Measurements from ENCODE around the gene IFT57.

The IFT57 gene

GRCh38 chr3:108126348-108126747 is 95.9 kb downstream of the IFT57 start:
- Histone ChIP-seq H3K27ac (ENCODE audit: low read depth, low read length) (no peak overlapping the region), H3K27me3 (ENCODE audit: control insufficient read depth, insufficient read depth, low read length) (no peaks in the 10 kb centered on the region), H3K36me3 (ENCODE audit: control insufficient read depth, insufficient read depth, low read length) (no peaks in the 10 kb centered on the region), H3K9ac (ENCODE audit: low read length) (no peak overlapping the region), H3K4me3 (ENCODE audit: low read depth, low read length) (no peak overlapping the region), H3K9me3 (ENCODE audit: control insufficient read depth, insufficient read depth, low read depth, low read length) (no peaks in the 10 kb centered on the region), H3K4me1 (ENCODE audit: control insufficient read depth, insufficient read depth, low read length) (peaks cover 5% of the 10 kb centered on the region; the same call in 1 of the 2 replicates)

GRCh38 chr3:108125550-108126071 is 96.6 kb downstream of the IFT57 start:
- H3K9me3 ChIP-seq (ENCODE audit: control insufficient read depth, insufficient read depth, low read depth, low read length) = no peaks in the 10 kb centered on the region
- H3K4me3 ChIP-seq (ENCODE audit: low read depth, low read length) = no peak overlapping the region
- H3K4me1 ChIP-seq (ENCODE audit: control insufficient read depth, insufficient read depth, low read length) = peaks cover 5% of the 10 kb centered on the region; the same call in 1 of the 2 replicates
- H3K27ac ChIP-seq (ENCODE audit: low read depth, low read length) = no peak overlapping the region
- H3K36me3 ChIP-seq (ENCODE audit: control insufficient read depth, insufficient read depth, low read length) = no peaks in the 10 kb centered on the region
- no peak overlapping the region for H3K9ac ChIP-seq (ENCODE audit: low read length)
- no peaks in the 10 kb centered on the region for H3K27me3 ChIP-seq (ENCODE audit: control insufficient read depth, insufficient read depth, low read length)

GRCh38 chr3:108125153-108125543 is 97.1 kb downstream of the IFT57 start:
- no peak overlapping the region for H3K27ac ChIP-seq (ENCODE audit: low read depth, low read length)
- H3K27me3 ChIP-seq (ENCODE audit: control insufficient read depth, insufficient read depth, low read length) = no peaks in the 10 kb centered on the region
- peaks cover 5% of the 10 kb centered on the region; the same call in 1 of the 2 replicates for H3K4me1 ChIP-seq (ENCODE audit: control insufficient read depth, insufficient read depth, low read length)
- H3K36me3 ChIP-seq (ENCODE audit: control insufficient read depth, insufficient read depth, low read length) = no peaks in the 10 kb centered on the region
- H3K9ac ChIP-seq (ENCODE audit: low read length) = no peak overlapping the region
- H3K4me3 ChIP-seq (ENCODE audit: low read depth, low read length) = no peak overlapping the region
- no peaks in the 10 kb centered on the region for H3K9me3 ChIP-seq (ENCODE audit: control insufficient read depth, insufficient read depth, low read depth, low read length)

- H3K9ac ChIP-seq (ENCODE audit: low read length) = no peak overlapping the region
- H3K27me3 ChIP-seq (ENCODE audit: control insufficient read depth, insufficient read depth, low read length) = no peaks in the 10 kb centered on the region
- no peak overlapping the region for H3K27ac ChIP-seq (ENCODE audit: low read depth, low read length)
- no peak overlapping the region for H3K4me3 ChIP-seq (ENCODE audit: low read depth, low read length)
- H3K4me1 ChIP-seq (ENCODE audit: control insufficient read depth, insufficient read depth, low read length) = peaks cover 5% of the 10 kb centered on the region; the same call in 1 of the 2 replicates
- no peaks in the 10 kb centered on the region for H3K36me3 ChIP-seq (ENCODE audit: control insufficient read depth, insufficient read depth, low read length)
- H3K9me3 ChIP-seq (ENCODE audit: control insufficient read depth, insufficient read depth, low read depth, low read length) = no peaks in the 10 kb centered on the region
Measured at GRCh38 chr3:108124337-108125152, 97.7 kb downstream of the IFT57 start.

- Histone ChIP-seq H3K9me3 (ENCODE audit: control insufficient read depth, insufficient read depth, low read depth, low read length) (no peaks in the 10 kb centered on the region), H3K27ac (ENCODE audit: low read depth, low read length) (no peak overlapping the region), H3K36me3 (ENCODE audit: control insufficient read depth, insufficient read depth, low read length) (no peaks in the 10 kb centered on the region), H3K4me3 (ENCODE audit: low read depth, low read length) (no peak overlapping the region), H3K27me3 (ENCODE audit: control insufficient read depth, insufficient read depth, low read length) (no peaks in the 10 kb centered on the region), H3K9ac (ENCODE audit: low read length) (no peak overlapping the region), H3K4me1 (ENCODE audit: control insufficient read depth, insufficient read depth, low read length) (peaks cover 5% of the 10 kb centered on the region; the same call in 1 of the 2 replicates)
Measured at GRCh38 chr3:108123326-108123725, 98.9 kb downstream of the IFT57 start.

- no peak overlapping the region for H3K27ac ChIP-seq (ENCODE audit: low read depth, low read length)
- no peaks in the 10 kb centered on the region for H3K27me3 ChIP-seq (ENCODE audit: control insufficient read depth, insufficient read depth, low read length)
- no peak overlapping the region for H3K4me3 ChIP-seq (ENCODE audit: low read depth, low read length)
- H3K9ac ChIP-seq (ENCODE audit: low read length) = no peak overlapping the region
- peaks cover 5% of the 10 kb centered on the region; the same call in 1 of the 2 replicates for H3K4me1 ChIP-seq (ENCODE audit: control insufficient read depth, insufficient read depth, low read length)
- H3K36me3 ChIP-seq (ENCODE audit: control insufficient read depth, insufficient read depth, low read length) = no peaks in the 10 kb centered on the region
- no peaks in the 10 kb centered on the region for H3K9me3 ChIP-seq (ENCODE audit: control insufficient read depth, insufficient read depth, low read depth, low read length)
Measured at GRCh38 chr3:108122276-108122675, 99.9 kb downstream of the IFT57 start.

- no peak overlapping the region for H3K4me3 ChIP-seq (ENCODE audit: low read depth, low read length)
- no peaks in the 10 kb centered on the region for H3K9me3 ChIP-seq (ENCODE audit: control insufficient read depth, insufficient read depth, low read depth, low read length)
- no peaks in the 10 kb centered on the region for H3K27me3 ChIP-seq (ENCODE audit: control insufficient read depth, insufficient read depth, low read length)
- peaks cover 2% of the 10 kb centered on the region; the same call in 1 of the 2 replicates for H3K4me1 ChIP-seq (ENCODE audit: control insufficient read depth, insufficient read depth, low read length)
- no peak overlapping the region for H3K27ac ChIP-seq (ENCODE audit: low read depth, low read length)
- no peaks in the 10 kb centered on the region for H3K36me3 ChIP-seq (ENCODE audit: control insufficient read depth, insufficient read depth, low read length)
- no peak overlapping the region for H3K9ac ChIP-seq (ENCODE audit: low read length)
Measured at GRCh38 chr3:108119398-108120104, 102.7 kb downstream of the IFT57 start.

GRCh38 chr3:108118038-108118768 is 104.0 kb downstream of the IFT57 start:
- Histone ChIP-seq H3K27ac (ENCODE audit: low read depth, low read length) (no peak overlapping the region), H3K27me3 (ENCODE audit: control insufficient read depth, insufficient read depth, low read length) (no peaks in the 10 kb centered on the region), H3K4me3 (ENCODE audit: low read depth, low read length) (no peak overlapping the region), H3K9ac (ENCODE audit: low read length) (no peak overlapping the region), H3K4me1 (ENCODE audit: control insufficient read depth, insufficient read depth, low read length) (no peaks in the 10 kb centered on the region), H3K36me3 (ENCODE audit: control insufficient read depth, insufficient read depth, low read length) (no peaks in the 10 kb centered on the region), H3K9me3 (ENCODE audit: control insufficient read depth, insufficient read depth, low read depth, low read length) (no peaks in the 10 kb centered on the region)

- no peaks in the 10 kb centered on the region for H3K4me1 ChIP-seq (ENCODE audit: control insufficient read depth, insufficient read depth, low read length)
Measured at GRCh38 chr3:108117241-108117775, 104.9 kb downstream of the IFT57 start.

GRCh38 chr3:108114423-108115065 is 107.7 kb downstream of the IFT57 start:
- H3K27me3 ChIP-seq (ENCODE audit: control insufficient read depth, insufficient read depth, low read length) = no peaks in the 10 kb centered on the region
- no peak overlapping the region for H3K27ac ChIP-seq (ENCODE audit: low read depth, low read length)
- no peaks in the 10 kb centered on the region for H3K36me3 ChIP-seq (ENCODE audit: control insufficient read depth, insufficient read depth, low read length)
- no peaks in the 10 kb centered on the region for H3K9me3 ChIP-seq (ENCODE audit: control insufficient read depth, insufficient read depth, low read depth, low read length)
- no peaks in the 10 kb centered on the region for H3K4me1 ChIP-seq (ENCODE audit: control insufficient read depth, insufficient read depth, low read length)
- no peak overlapping the region for H3K4me3 ChIP-seq (ENCODE audit: low read depth, low read length)
- no peak overlapping the region for H3K9ac ChIP-seq (ENCODE audit: low read length)

More at GRCh38 chr3:108117241-108117775, 104.9 kb downstream of the IFT57 start:
- Histone ChIP-seq H3K4me3 (ENCODE audit: low read depth, low read length) (no peak overlapping the region), H3K9ac (ENCODE audit: low read length) (no peak overlapping the region), H3K9me3 (ENCODE audit: control insufficient read depth, insufficient read depth, low read depth, low read length) (no peaks in the 10 kb centered on the region), H3K27ac (ENCODE audit: low read depth, low read length) (no peak overlapping the region), H3K27me3 (ENCODE audit: control insufficient read depth, insufficient read depth, low read length) (no peaks in the 10 kb centered on the region), H3K36me3 (ENCODE audit: control insufficient read depth, insufficient read depth, low read length) (no peaks in the 10 kb centered on the region)
